OCI-LY7 (cell line): ENCODE measurements around the gene ACTG2.

Source experiments
- CTCF ChIP-seq: fragments of 200-600 bp; sonication (generic); conservative IDR thresholded peaks from 2 replicates; pipeline ENCODE4 v1.5.1; 2014; ENCODE audit warnings: mild to moderate bottlenecking, antibody characterized with exemption, low read length, moderate library complexity, mixed read lengths
- EZH2phosphoT487 ChIP-seq: fragments of 200-600 bp; sonication (generic); IDR thresholded peaks from 2 replicates; pipeline ENCODE4 v1.6.1; 2018; ENCODE audit warnings: low read depth, borderline replicate concordance, mild to moderate bottlenecking, mixed run types, antibody characterized with exemption, low read length, moderate library complexity, mixed read lengths

GRCh38 chr2:73961274-73961673, 68.5 kb downstream of the ACTG2 start:
- TF ChIP-seq CTCF (no peak), EZH2phosphoT487 (no peak)
